GM19468 (cell line): ENCODE data around the gene CDC42EP3.

ENCODE experiments used
- ATAC-seq: cut with Tn5 transposase; IDR thresholded peaks from one replicate; pipeline ENCODE4 v1.9.1; 2021; ENCODE audit warnings: mild to moderate bottlenecking, moderate library complexity, moderate number of reproducible peaks; ENCODE audit not compliant: unreplicated experiment; ENCODE audit errors: extremely low read depth

The CDC42EP3 gene

DNA sequence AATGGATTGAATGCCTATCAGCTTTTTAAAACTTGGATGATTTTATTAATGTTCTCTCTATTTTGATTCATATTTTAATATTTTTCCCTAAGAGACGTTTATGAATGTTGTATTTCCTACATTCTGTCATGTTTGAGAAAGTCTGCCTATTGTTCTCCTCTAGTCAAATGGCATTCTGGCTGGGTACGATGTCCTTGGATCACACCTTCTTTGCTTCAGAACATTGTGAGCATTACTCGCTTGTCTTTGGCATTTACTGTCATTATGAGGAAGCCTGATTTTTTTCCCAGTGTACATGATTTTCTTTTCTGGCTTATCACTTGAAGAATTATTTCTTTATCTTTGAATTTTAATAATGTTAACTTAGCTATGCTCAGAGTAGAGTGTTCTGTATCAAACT, 78.4 kb downstream of the CDC42EP3 start:
- no peak for ATAC-seq
